Astrocyte of the cerebellum (primary cell): ENCODE measurements around the gene MRPS14.

ENCODE experiments used
- DNase-seq: peaks from one replicate; pipeline ENCODE4 v3.0.0-alpha.2; 2011; ENCODE audit warnings: low read depth
- H3K4me3 ChIP-seq: 2 replicates; pipeline ENCODE4 v1.5.1; 2011; ENCODE audit warnings: mild to moderate bottlenecking, low read depth, low read length, moderate library complexity
- CTCF ChIP-seq: IDR thresholded peaks from 2 replicates; pipeline ENCODE4 v1.5.1; 2012; ENCODE audit warnings: low read length, low read depth, moderate library complexity, mild to moderate bottlenecking; ENCODE audit errors: missing control alignments
- in situ Hi-C: cut with HindIII; loops from 2 replicates; pipeline ENCODE4 v1.10.0; 2017; ENCODE audit warnings: low sequenced_read_pairs

The MRPS14 gene

DNA sequence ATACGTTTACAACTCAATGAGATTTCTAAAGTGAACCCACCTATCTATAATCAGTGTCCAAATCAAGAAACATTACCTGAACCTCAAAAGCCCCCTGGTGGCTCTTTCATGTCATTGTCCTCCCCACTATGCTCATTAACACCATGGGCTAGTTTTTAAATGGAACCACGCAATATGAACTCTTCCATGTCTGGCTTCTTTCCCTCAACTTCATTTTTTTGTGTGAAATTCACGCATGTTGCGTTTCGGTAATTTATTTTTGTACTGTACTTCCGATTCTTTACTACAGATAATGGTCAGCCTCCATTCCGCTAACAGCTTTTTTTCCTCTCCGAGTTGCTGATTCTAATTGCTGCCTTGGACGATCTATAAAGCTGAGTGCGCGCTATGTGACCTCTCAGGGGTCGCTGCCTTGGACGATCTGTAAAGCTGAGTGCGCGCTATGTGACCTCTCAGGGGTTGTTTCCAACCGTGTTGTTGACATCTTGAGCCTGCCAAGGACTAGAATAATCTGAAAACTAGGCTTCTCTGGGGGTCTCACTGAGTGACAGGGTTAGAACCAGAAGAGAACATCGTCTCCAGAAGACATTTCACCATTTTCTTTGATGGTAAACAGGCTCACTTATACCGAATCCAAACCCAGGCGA lies 24.5 kb downstream of the MRPS14 start:
- peak overlapping the region; percentile 66 for H3K4me3 ChIP-seq
- in situ Hi-C loops: no loop called here
- TF ChIP-seq CTCF: peak; percentile 80
- DNase-seq: no peak

DNA sequence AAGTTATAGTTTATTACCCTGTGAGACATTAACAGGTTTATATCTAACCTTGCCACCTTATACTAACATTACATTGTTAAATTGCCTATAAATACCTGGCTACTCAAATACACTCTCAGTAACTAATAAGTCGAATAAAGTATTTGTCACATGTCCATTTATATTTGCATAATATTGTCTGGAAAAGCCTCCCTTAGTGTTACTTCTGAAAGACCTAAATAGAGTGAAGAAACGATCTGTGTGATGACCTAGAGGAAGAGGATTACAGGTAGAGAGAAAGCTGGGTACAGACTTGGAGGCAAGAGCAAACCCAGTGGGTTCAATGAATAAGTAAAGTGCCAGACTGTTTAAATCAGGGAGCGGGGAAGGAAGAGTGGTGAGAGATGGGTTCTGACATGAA lies 26.2 kb downstream of the MRPS14 start:
- no peak for DNase-seq
- no peak overlapping the region for H3K4me3 ChIP-seq
- TF ChIP-seq CTCF: no peak
- in situ Hi-C loops: no loop called here

DNA sequence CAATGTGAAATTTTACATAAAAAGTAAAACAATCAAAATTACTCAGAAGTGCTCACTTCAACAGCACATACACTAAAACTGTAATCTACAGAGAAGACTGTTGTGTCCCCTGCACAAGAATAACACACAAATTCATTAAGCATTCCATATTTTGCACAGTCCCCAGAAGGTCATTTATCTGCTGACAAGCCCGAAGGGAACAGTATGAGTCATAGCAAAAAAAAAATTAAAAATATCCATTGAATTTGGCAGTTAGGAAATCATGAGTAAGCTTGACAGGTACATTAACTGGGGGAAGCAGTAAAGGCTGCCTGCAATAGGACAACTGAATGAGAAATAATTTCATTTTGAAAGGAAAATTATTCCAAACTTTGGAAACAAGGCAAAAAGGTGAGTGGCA lies 26.7 kb downstream of the MRPS14 start:
- in situ Hi-C loops: no loop called here

GRCh38 chr1:174995916-174996315 lies 27.3 kb downstream of the MRPS14 start:
- in situ Hi-C loops: no loop called here
- H3K4me3 ChIP-seq: no peak overlapping the region
- TF ChIP-seq CTCF: no peak
- DNase-seq: no peak

More for the DNA sequence above, 26.7 kb downstream of the MRPS14 start:
- TF ChIP-seq CTCF: no peak
- no peak for DNase-seq
- no peak overlapping the region for H3K4me3 ChIP-seq

GRCh38 chr1:174995121-174995520 lies 28.1 kb downstream of the MRPS14 start:
- no peak for DNase-seq
- TF ChIP-seq CTCF: no peak
- no peak overlapping the region for H3K4me3 ChIP-seq
- in situ Hi-C loops: no loop called here

GRCh38 chr1:174991473-174991872 lies 31.8 kb downstream of the MRPS14 start:
- DNase-seq: no peak
- H3K4me3 ChIP-seq: no peak overlapping the region
- no peak for TF ChIP-seq CTCF
- in situ Hi-C loops: no loop called here

DNA sequence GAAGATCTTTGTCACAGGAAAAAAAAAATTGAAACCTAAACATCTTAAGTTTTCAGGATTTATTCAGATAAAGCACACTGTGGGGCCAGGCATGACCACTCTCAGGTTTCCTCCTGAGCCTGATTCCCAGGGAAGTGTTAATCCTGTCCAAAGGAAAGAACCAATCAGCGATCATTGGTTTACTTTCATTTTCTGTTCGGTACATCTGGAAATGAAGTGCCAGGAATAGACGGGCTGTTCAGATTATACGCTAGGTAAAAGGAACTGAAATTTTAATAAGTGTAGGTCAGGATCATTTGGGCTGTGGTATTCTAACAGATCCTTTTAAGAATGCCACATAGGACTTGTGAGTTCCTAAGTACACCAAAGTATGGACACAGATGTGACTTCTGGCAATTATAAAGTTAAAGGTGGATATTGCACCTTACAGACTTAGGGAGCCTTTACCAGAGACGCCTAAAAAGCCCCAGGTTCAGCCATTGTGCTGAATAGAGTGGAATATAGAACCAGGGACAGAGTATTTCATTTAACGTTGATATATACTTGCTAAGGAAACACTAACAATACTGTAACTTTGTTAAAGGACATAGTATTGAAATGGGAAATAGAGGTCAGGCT lies 32.7 kb downstream of the MRPS14 start:
- no peak for TF ChIP-seq CTCF
- DNase-seq: no peak
- no peak overlapping the region for H3K4me3 ChIP-seq
- in situ Hi-C loops: no loop called here
